Testis (tissue), 3 donors: ENCODE results near the gene FAM162A. TPM values are rescaled to one million over a fixed set of nuclear protein-coding genes. Genes with fewer than 3 reads are reported as not detected.
"Not testable (repeated sequence)": the region's sequence is repeated elsewhere in the genome, so short reads cannot be mapped to it uniquely, and the experiment has no call there.

Experiments
- DNase-seq: peaks from one replicate; pipeline ENCODE4 v3.0.0-alpha.2; 2019
- H3K27ac ChIP-seq, 2 donors: fragments of 200-600 bp; sonication (generic); one replicate each; pipeline ENCODE4 v1.5.1; 2019
- H3K27me3 ChIP-seq: fragments of 200-600 bp; sonication (generic); one replicate; pipeline ENCODE4 v1.5.1; 2019
- H3K36me3 ChIP-seq: fragments of 200-600 bp; sonication (generic); one replicate; pipeline ENCODE4 v1.5.1; 2017; ENCODE audit warnings: low read depth; ENCODE audit errors: missing control alignments
- H3K4me1 ChIP-seq: fragments of 200-600 bp; sonication (generic); one replicate; pipeline ENCODE4 v1.5.1; 2019
- H3K4me3 ChIP-seq, 2 donors: fragments of 200-600 bp; sonication (generic); one replicate each; pipeline ENCODE4 v1.5.1; 2017 to 2019
- H3K9me3 ChIP-seq: fragments of 200-600 bp; sonication (generic); one replicate; pipeline ENCODE4 v1.5.1; 2017
- CTCF ChIP-seq, 3 experiments: fragments of 450-650 bp in 2 of 3; fragments of 200-600 bp in 1 of 3; sonication (generic) in 1 of 3; IDR thresholded peaks; one replicate each; pipeline ENCODE4 v1.5.1; 2016 to 2019; ENCODE audit warnings: antibody characterized with exemption in 3 of 3, mild to moderate bottlenecking in 2 of 3, moderate library complexity in 1 of 3
- POLR2A ChIP-seq: fragments of 450-650 bp; IDR thresholded peaks from one replicate; pipeline ENCODE4 v1.6.1; 2017; ENCODE audit warnings: antibody characterized with exemption, mild to moderate bottlenecking, moderate library complexity
- WGBS, 2 donors: methylation state at CpG; one replicate each; pipeline ENCODE4 v1.1.5; 2018; 5-methylcytosine and 5-hydroxymethylcytosine counted together
- intact Hi-C: fragments of 100-400 bp; cut with DNase I; formaldehyde crosslinking; loops from one replicate; pipeline ENCODE4 v1.15.1; 2023; ENCODE audit warnings: low total_unique reads
- polyA plus RNA-seq: library from polyadenylated mRNA; stranded (reverse); fragments of 350-450 nt; fragmentation: Illumina TruSeq; extraction: RNeasy Lipid Tissue Mini Kit (QIAGEN cat#74804); gene quantifications from one replicate; pipeline ENCODE4 v1.2.3, GENCODE V29; 2014; ENCODE audit warnings: low read depth, low replicate concordance; ENCODE audit not compliant: insufficient read depth
- total RNA-seq, 2 donors: library from RNA; depleted of rRNA; stranded (reverse); fragments of >200 nt; gene quantifications; one replicate each; pipeline ENCODE4 v1.2.3, GENCODE V29; 2016

FAM162A gene
- total and polyA plus RNA-seq, 3 donors from 2014 or later = 16.0 to 77.7 (median 17.7) TPM

DNA sequence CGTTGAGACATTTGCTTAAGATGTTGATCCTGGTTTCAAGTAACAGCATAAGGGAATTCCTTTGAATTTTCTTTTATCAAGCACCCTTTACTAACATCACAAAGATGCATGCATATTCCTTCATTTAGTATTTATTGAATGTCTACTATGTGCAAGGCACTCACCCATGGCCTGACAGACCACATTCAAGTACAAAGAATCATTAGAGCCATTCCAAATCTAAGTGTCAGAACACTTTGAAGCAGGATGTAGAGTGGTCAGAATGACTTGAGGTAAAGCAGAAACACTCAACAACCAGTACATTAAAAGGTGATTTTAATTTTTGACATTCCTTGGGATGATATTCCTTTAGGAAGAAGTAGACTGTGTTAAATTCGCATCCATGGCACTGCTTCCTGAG is 37.9 kb downstream of the FAM162A start:
- 88 to 91% methylated on average over 2 of the region's 2 CpGs for WGBS, 2 donors

DNA sequence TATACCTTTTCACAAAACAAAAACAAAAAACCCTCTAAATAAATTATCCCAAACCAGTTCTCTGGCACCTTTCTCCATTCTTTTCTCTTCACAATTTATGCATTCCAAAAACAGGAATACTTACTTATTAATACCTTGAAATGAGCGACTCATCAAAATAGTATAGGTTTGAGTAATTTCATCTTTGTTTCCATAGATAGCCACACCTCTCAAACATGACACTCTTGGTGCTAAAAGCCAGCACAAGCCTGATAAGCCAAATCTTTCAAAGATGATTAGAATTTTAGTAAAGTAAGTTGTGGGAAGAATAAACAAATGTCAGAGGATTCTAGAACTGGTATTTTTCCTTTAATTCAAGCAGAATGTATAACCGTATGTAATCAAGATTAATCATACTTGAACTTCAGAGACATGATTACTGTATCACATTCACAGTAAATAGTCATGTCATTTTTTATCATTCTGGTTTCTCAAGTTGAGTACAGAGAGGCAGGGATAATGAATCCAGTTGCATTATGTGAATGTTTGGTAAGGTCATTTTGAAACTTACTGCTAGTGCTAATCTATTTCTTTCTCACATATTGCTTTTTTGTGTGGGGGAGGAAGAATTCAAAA is 44.0 kb downstream of the FAM162A start:
- Histone ChIP-seq H3K36me3 (no peaks in the 10 kb centered on the region), H3K27ac (no peak overlapping the region), H3K9me3 (no peaks in the 10 kb centered on the region), H3K27me3 (no peaks in the 10 kb centered on the region), H3K4me1 (no peaks in the 10 kb centered on the region), H3K4me3 (no peak overlapping the region)
- WGBS, 2 donors = 88 to 89% methylated on average over 2 of the region's 2 CpGs
- DNase-seq = no peak
- intact Hi-C loops = no loop called here
- TF ChIP-seq POLR2A (no peak), CTCF (IDR thresholded peaks at IDR 0.05) (no peak)

More for the DNA sequence above, 37.9 kb downstream of the FAM162A start:
- peaks cover 6% of the 10 kb centered on the region for H3K4me1 ChIP-seq
- no peaks in the 10 kb centered on the region for H3K36me3 ChIP-seq
- no peak overlapping the region for H3K4me3 ChIP-seq
- TF ChIP-seq POLR2A = no peak
- TF ChIP-seq CTCF (IDR thresholded peaks at IDR 0.05) = no peak
- no peak for DNase-seq
- intact Hi-C loops = no loop called here
- no peaks in the 10 kb centered on the region for H3K27me3 ChIP-seq
- no peaks in the 10 kb centered on the region for H3K9me3 ChIP-seq
- no peak overlapping the region for H3K27ac ChIP-seq

- H3K36me3 ChIP-seq = no peaks in the 10 kb centered on the region
- DNase-seq = no peak
- TF ChIP-seq CTCF (IDR thresholded peaks at IDR 0.05) = no peak
- TF ChIP-seq POLR2A = no peak
- no peak overlapping the region for H3K27ac ChIP-seq
- H3K27me3 ChIP-seq = no peaks in the 10 kb centered on the region
- H3K4me1 ChIP-seq = no peaks in the 10 kb centered on the region
- H3K9me3 ChIP-seq = no peaks in the 10 kb centered on the region
- H3K4me3 ChIP-seq = no peak overlapping the region
- intact Hi-C loops = no loop called here
- 88 to 90% methylated on average over 2 of the region's 2 CpGs for WGBS, 2 donors
These were observed 46.4 kb downstream of the FAM162A start for GRCh38 chr3:122430371-122430770.

DNA sequence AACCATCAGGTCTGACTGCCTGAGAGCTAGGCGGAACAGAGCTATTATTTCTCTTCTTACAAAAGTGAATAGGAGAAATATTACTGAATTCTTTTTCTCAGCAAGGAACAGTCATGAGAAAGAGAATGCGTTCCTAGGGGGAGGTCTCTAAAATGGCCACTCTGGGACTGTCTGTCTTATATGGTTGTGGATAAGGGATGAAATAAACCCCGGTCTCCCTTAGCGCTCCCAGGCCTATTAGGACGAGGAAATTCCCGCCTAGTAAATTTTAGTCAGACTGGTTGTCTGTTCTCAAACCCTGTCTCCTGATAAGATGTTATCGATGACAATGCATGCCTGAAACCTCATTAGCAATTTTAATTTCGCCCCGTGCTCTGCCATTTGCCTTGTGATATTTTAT is 52.0 kb downstream of the FAM162A start:
- no peak for TF ChIP-seq POLR2A
- no peak for TF ChIP-seq CTCF (IDR thresholded peaks at IDR 0.05)
- 93 to 96% methylated on average over 9 of the region's 9 CpGs for WGBS, 2 donors
- no peaks in the 10 kb centered on the region for H3K4me1 ChIP-seq
- H3K9me3 ChIP-seq = no peaks in the 10 kb centered on the region
- no peak overlapping the region for H3K4me3 ChIP-seq
- DNase-seq = no peak
- no peaks in the 10 kb centered on the region for H3K27me3 ChIP-seq
- intact Hi-C loops = no loop called here
- no peaks in the 10 kb centered on the region for H3K36me3 ChIP-seq
- no peak overlapping the region for H3K27ac ChIP-seq

DNA sequence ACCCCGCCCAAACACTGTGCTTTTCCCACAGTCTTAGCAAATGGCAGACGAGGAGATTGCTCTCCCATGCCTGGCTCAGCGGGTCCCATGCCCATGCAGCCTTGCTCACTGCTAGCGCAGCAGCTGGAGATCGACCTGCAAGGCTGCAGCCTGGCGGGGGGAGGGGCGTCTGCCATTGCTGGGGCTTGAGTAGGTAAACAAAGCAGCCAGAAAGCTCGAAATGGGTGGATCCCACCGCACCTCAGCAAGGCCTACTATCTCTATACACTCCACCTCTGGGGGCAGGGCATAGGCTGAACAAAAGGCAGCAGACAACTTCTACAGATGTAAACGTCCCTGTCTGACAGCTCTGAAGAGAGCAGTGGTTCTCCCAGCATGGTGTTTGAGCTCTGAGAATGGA is 59.1 kb downstream of the FAM162A start:
- intact Hi-C loops = no loop called here
- no peak overlapping the region for H3K27ac ChIP-seq
- 70 to 71% methylated on average over 9 to 10 of the region's 10 CpGs for WGBS, 2 donors
- H3K4me1 ChIP-seq = no peaks in the 10 kb centered on the region
- no peaks in the 10 kb centered on the region for H3K27me3 ChIP-seq
- no peak overlapping the region for H3K4me3 ChIP-seq
- H3K36me3 ChIP-seq = no peaks in the 10 kb centered on the region
- no peak for TF ChIP-seq CTCF (IDR thresholded peaks at IDR 0.05)
- TF ChIP-seq POLR2A = no peak
- no peak for DNase-seq
- no peaks in the 10 kb centered on the region for H3K9me3 ChIP-seq

DNA sequence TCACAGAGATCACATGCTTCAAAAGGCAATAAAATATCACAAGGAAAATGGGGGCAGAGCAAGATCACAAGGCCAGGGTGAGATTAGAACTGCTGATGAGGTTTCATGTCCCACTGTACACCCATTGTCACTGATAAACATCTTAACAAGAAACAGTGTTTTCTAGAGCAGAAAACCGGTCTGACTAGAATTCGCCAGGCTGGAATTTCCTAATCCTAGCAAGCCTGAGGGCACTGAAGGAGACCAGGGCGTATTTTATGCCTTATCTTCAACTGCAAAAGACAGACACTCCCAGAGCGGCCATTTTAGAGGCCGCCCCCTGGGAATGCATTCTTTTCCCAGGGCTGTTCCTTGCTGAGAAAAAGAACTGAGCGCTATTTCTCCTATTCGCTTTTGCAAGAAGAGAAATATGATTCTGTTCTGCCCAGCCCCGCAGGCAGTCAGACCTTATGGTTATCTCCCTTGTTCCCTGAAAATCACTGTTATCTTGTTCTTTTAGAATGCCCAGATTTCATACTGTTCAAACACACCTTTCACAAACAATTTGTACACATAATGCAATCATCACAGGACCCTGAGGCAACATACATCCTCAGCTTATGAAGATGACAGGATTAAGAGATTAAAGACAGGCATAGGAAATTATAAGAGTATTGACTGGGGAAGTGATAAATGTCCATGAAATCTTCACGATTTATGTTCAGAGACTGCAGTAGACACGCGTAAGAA is 59.9 kb downstream of the FAM162A start:
- H3K4me3 ChIP-seq, H3K36me3 ChIP-seq, H3K27ac ChIP-seq, H3K4me1 ChIP-seq, DNase-seq, H3K27me3 ChIP-seq, H3K9me3 ChIP-seq, intact Hi-C loops: not testable (repeated sequence)
- 91 to 94% methylated on average over 11 of the region's 11 CpGs for WGBS, 2 donors

DNA sequence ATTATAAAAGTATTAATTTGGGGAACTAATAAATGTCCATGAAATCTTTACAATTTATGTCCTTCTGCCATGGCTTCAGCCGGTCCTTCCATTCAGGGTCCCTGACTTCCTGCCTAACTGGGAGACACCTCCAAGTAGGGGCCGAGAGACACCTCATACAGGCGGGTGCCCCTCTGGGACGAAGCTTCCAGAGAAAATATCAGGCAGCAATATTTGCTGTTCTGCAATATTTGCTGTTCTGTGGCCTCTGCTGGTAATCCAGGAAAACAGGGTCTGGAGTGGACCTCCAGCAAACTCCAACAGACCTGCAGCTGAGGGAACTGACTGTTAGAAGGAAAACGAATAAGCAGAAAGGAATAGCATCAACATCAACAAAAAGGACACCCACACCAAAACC is 60.5 kb downstream of the FAM162A start:
- 96 to 99% methylated on average over 5 of the region's 5 CpGs for WGBS, 2 donors
- H3K36me3 ChIP-seq, intact Hi-C loops: not testable (repeated sequence)

More for the DNA sequence above, 60.5 kb downstream of the FAM162A start:
- not testable (repeated sequence) for H3K4me3 ChIP-seq, H3K27ac ChIP-seq, H3K27me3 ChIP-seq, H3K9me3 ChIP-seq, DNase-seq, H3K4me1 ChIP-seq
